Muscle of leg (tissue), 11 donors: ENCODE results near the gene ZNF213. TPM values are rescaled to one million over a fixed set of nuclear protein-coding genes. Genes with fewer than 3 reads are reported as not detected.

Source experiments
- DNase-seq: peaks from one replicate; pipeline ENCODE4 v3.0.0; 2013
- H3K27ac ChIP-seq: one replicate; pipeline ENCODE4 v1.5.1; 2013; ENCODE audit warnings: mild to moderate bottlenecking, low read length, control low read depth
- H3K27me3 ChIP-seq: one replicate; pipeline ENCODE4 v1.6.1; 2013; ENCODE audit warnings: low read length; ENCODE audit not compliant: control insufficient read depth, insufficient read depth
- H3K36me3 ChIP-seq: one replicate; pipeline ENCODE4 v1.6.1; 2013; ENCODE audit warnings: low read length; ENCODE audit not compliant: control insufficient read depth, insufficient read depth
- H3K4me1 ChIP-seq: one replicate; pipeline ENCODE4 v1.6.1; 2013; ENCODE audit warnings: low read length; ENCODE audit not compliant: control insufficient read depth, insufficient read depth
- H3K4me3 ChIP-seq: one replicate; pipeline ENCODE4 v1.5.1; 2013; ENCODE audit warnings: low read length, control low read depth
- H3K9me3 ChIP-seq: replicated peaks from 2 replicates; pipeline ENCODE4 v1.6.1; 2013; ENCODE audit warnings: low read depth, low read length; ENCODE audit not compliant: control insufficient read depth
- WGBS: methylation state at CpG from one replicate; pipeline ENCODE4 v1.1.5; 2013; ENCODE audit warnings: missing lambda C conversion rate; ENCODE audit not compliant: insufficient coverage; 5-methylcytosine and 5-hydroxymethylcytosine counted together
- polyA plus RNA-seq, 8 donors: library from polyadenylated mRNA; unstranded; fragments of 120-200 nt; gene quantifications; one replicate each; pipeline versions ENCODE4 v1.2.1 to v1.2.3, GENCODE V29; 2013; ENCODE audit warnings: inconsistent platforms in 1 of 8, low replicate concordance in 1 of 8; ENCODE audit not compliant: insufficient read length in 8 of 8, insufficient read depth in 1 of 8
- total RNA-seq: library from RNA; stranded (reverse); fragments of 120-200 nt; gene quantifications from one replicate; pipeline ENCODE4 v1.2.4, GENCODE V29; 2013

The ZNF213 gene
- total and polyA plus RNA-seq, 9 donors, result 3.1 to 14.0 (median 11.4) TPM

GRCh38 chr16:3118204-3118790, 16.5 kb upstream of the ZNF213 start:
- 92% methylated on average over 13 of the region's 16 CpGs for WGBS
- DNase-seq, result no peak
- Histone ChIP-seq H3K36me3 (peaks cover 69% of the 10 kb centered on the region), H3K4me1 (peaks cover 43% of the 10 kb centered on the region), H3K27ac (no peak overlapping the region), H3K9me3 (no peaks in the 10 kb centered on the region), H3K4me3 (no peak overlapping the region), H3K27me3 (no peaks in the 10 kb centered on the region)

GRCh38 chr16:3118846-3119245, 16.0 kb upstream of the ZNF213 start:
- H3K27ac ChIP-seq, result no peak overlapping the region
- H3K27me3 ChIP-seq, result no peaks in the 10 kb centered on the region
- no peak for DNase-seq
- no peak overlapping the region for H3K4me3 ChIP-seq
- H3K9me3 ChIP-seq, result no peaks in the 10 kb centered on the region
- H3K4me1 ChIP-seq, result peaks cover 43% of the 10 kb centered on the region
- 85% methylated on average over 10 of the region's 20 CpGs for WGBS
- H3K36me3 ChIP-seq, result peaks cover 68% of the 10 kb centered on the region

- WGBS, result 93% methylated on average over 33 of the region's 33 CpGs
- Histone ChIP-seq H3K27me3 (no peaks in the 10 kb centered on the region), H3K36me3 (peaks cover 64% of the 10 kb centered on the region), H3K4me1 (peaks cover 41% of the 10 kb centered on the region), H3K27ac (no peak overlapping the region), H3K4me3 (no peak overlapping the region), H3K9me3 (no peaks in the 10 kb centered on the region)
- no peak for DNase-seq
Observed at GRCh38 chr16:3119286-3119685, 15.5 kb upstream of the ZNF213 start.

- Histone ChIP-seq H3K4me1 (peaks cover 37% of the 10 kb centered on the region), H3K27ac (no peak overlapping the region), H3K27me3 (no peaks in the 10 kb centered on the region), H3K36me3 (peaks cover 58% of the 10 kb centered on the region), H3K4me3 (no peak overlapping the region), H3K9me3 (no peaks in the 10 kb centered on the region)
- no peak for DNase-seq
- WGBS, result 95% methylated on average over 42 of the region's 57 CpGs
Observed at GRCh38 chr16:3119701-3120408, 15.0 kb upstream of the ZNF213 start.

- DNase-seq, result no peak
- WGBS, result 83% methylated on average over 12 of the region's 16 CpGs
- H3K36me3 ChIP-seq, result peaks cover 53% of the 10 kb centered on the region
- no peaks in the 10 kb centered on the region for H3K9me3 ChIP-seq
- no peak overlapping the region for H3K4me3 ChIP-seq
- H3K27ac ChIP-seq, result no peak overlapping the region
- H3K27me3 ChIP-seq, result no peaks in the 10 kb centered on the region
- H3K4me1 ChIP-seq, result peaks cover 41% of the 10 kb centered on the region
Observed at GRCh38 chr16:3120435-3120834, 14.4 kb upstream of the ZNF213 start.

GRCh38 chr16:3121851-3122467, 12.9 kb upstream of the ZNF213 start:
- Histone ChIP-seq H3K4me3 (no peak overlapping the region), H3K9me3 (no peaks in the 10 kb centered on the region), H3K27me3 (no peaks in the 10 kb centered on the region), H3K36me3 (peaks cover 45% of the 10 kb centered on the region), H3K27ac (peak overlapping the region; percentile 76), H3K4me1 (peaks cover 41% of the 10 kb centered on the region)
- DNase-seq, result peak; percentile 89
- WGBS, result 25% methylated on average over 1 of the region's 7 CpGs

GRCh38 chr16:3122926-3123570, 11.8 kb upstream of the ZNF213 start:
- H3K27me3 ChIP-seq, result no peaks in the 10 kb centered on the region
- no peaks in the 10 kb centered on the region for H3K9me3 ChIP-seq
- DNase-seq, result no peak
- H3K4me3 ChIP-seq, result no peak overlapping the region
- 57% methylated on average over 4 of the region's 8 CpGs for WGBS
- peaks cover 47% of the 10 kb centered on the region for H3K4me1 ChIP-seq
- peaks cover 45% of the 10 kb centered on the region for H3K36me3 ChIP-seq
- H3K27ac ChIP-seq, result peak overlapping the region; percentile 16

GRCh38 chr16:3123986-3124886, 10.6 kb upstream of the ZNF213 start:
- peaks cover 52% of the 10 kb centered on the region for H3K4me1 ChIP-seq
- H3K9me3 ChIP-seq, result no peaks in the 10 kb centered on the region
- H3K27me3 ChIP-seq, result no peaks in the 10 kb centered on the region
- under 1% methylated on average over 70 of the region's 72 CpGs for WGBS
- H3K4me3 ChIP-seq, result peak overlapping the region; percentile 76
- DNase-seq, result peak; percentile 98
- peaks cover 37% of the 10 kb centered on the region for H3K36me3 ChIP-seq
- peak overlapping the region; percentile 92 for H3K27ac ChIP-seq

GRCh38 chr16:3127745-3128144, 7.1 kb upstream of the ZNF213 start:
- peak overlapping the region; percentile 20 for H3K27ac ChIP-seq
- no peak overlapping the region for H3K4me3 ChIP-seq
- H3K4me1 ChIP-seq, result peaks cover 37% of the 10 kb centered on the region
- H3K36me3 ChIP-seq, result peaks cover 29% of the 10 kb centered on the region
- 71% methylated on average over 6 of the region's 6 CpGs for WGBS
- DNase-seq, result no peak
- H3K9me3 ChIP-seq, result no peaks in the 10 kb centered on the region
- H3K27me3 ChIP-seq, result no peaks in the 10 kb centered on the region
